Measurements from ENCODE around the gene MAP3K7.

GRCh38 chr6:90595854-90596253, 9.0 kb upstream of the MAP3K7 start:
- no peak for TF ChIP-seq CTCF (IDR thresholded peaks at IDR 0.05)
- TF ChIP-seq POLR2A (IDR thresholded peaks at IDR 0.05), result no peak
- no peak for TF ChIP-seq POLR2AphosphoS5 (IDR thresholded peaks at IDR 0.05)

Data from stomach (tissue), 4 donors.